Activated CD8-positive, alpha-beta T cell treated with anti-CD3 and anti-CD28 coated beads for 36 hours (primary cell): ENCODE data around the gene MOGAT3. TPM values are rescaled to one million over a fixed set of nuclear protein-coding genes. Genes with fewer than 3 reads are reported as not detected.
A peak's percentile ranks its signal among the peaks of the same experiment; 100 is the strongest.

Source experiments
- ATAC-seq: fragments of 200-7000 bp; cut with Tn5 transposase; one replicate; pipeline ENCODE4 v1.10.0; 2021; ENCODE audit warnings: mild to moderate bottlenecking, moderate library complexity
- CTCF ChIA-PET: fragments of 350-600 bp; sonication (Branson Sonifier 250); formaldehyde crosslinking; loops from one replicate; lab custom pipeline; 2021; ENCODE audit warnings: antibody characterized with exemption; lab: Charles Lee
- POLR2A ChIA-PET: fragments of 350-600 bp; sonication (Branson Sonifier 250); formaldehyde crosslinking; loops from one replicate; lab custom pipeline; 2021; ENCODE audit warnings: antibody characterized with exemption; lab: Charles Lee
- DNase-seq: peaks from one replicate; pipeline ENCODE4 v3.0.0-alpha.2; 2020
- H3K27ac Mint-ChIP-seq: one replicate; pipeline ENCODE4 v1.8.0; 2021; ENCODE audit warnings: mild to moderate bottlenecking, mixed read lengths
- H3K27me3 Mint-ChIP-seq: one replicate; pipeline ENCODE4 v1.8.0; 2021; ENCODE audit warnings: mixed read lengths
- H3K36me3 Mint-ChIP-seq: one replicate; pipeline ENCODE4 v1.8.0; 2021; ENCODE audit warnings: low read depth, mixed read lengths
- H3K4me1 Mint-ChIP-seq: one replicate; pipeline ENCODE4 v1.8.0; 2021; ENCODE audit warnings: low read depth, mixed read lengths
- H3K4me3 Mint-ChIP-seq: one replicate; pipeline ENCODE4 v1.8.0; 2021; ENCODE audit warnings: mild to moderate bottlenecking, moderate library complexity, mixed read lengths
- H3K9me3 Mint-ChIP-seq: one replicate; pipeline ENCODE4 v1.8.0; 2021; ENCODE audit warnings: mixed read lengths
- CTCF ChIP-seq: fragments of 200-600 bp; IDR thresholded peaks from one replicate; pipeline ENCODE4 v1.8.0; 2022; ENCODE audit warnings: antibody characterized with exemption, mild to moderate bottlenecking
- intact Hi-C: fragments of 100-400 bp; cut with micrococcal nuclease; formaldehyde crosslinking; loops from one replicate; pipeline ENCODE4 v1.10.0; 2022
- total RNA-seq, 2 experiments: library from RNA; stranded (reverse); gene quantifications; one replicate each; pipeline ENCODE4 v1.2.3, GENCODE V29; 2021

MOGAT3 gene
- total RNA-seq, 2 experiments from 2014 or later, result not detected

- Mint-ChIP-seq H3K36me3 (no peaks in the 10 kb centered on the region), H3K27me3 (peaks cover 74% of the 10 kb centered on the region), H3K4me3 (peak overlapping the region; percentile 54), H3K27ac (no peak overlapping the region), H3K9me3 (no peaks in the 10 kb centered on the region), H3K4me1 (peaks cover 43% of the 10 kb centered on the region)
- intact Hi-C loops, result no loop called here
- peak; percentile 5 for ATAC-seq
- TF ChIP-seq CTCF, result no peak
- ChIA-PET POLR2A (interaction anchor here (1.6 to 2.1 kb wide), 2 partner anchors 12 to 27 kb away, joined by 3 to 5 read pairs; no protein-coding TSS in a partner anchor), CTCF (interaction anchor here (0.9 to 7.7 kb wide), 8 partner anchors 9 to 108 kb away, joined by 3 to 56 read pairs (median 6); partner anchors contain the start of gene VGF)
- DNase-seq, result no peak
Observed at GRCh38 chr7:101174322-101174854, 26.4 kb downstream of the MOGAT3 start.

- Mint-ChIP-seq H3K27ac (no peak overlapping the region), H3K9me3 (no peaks in the 10 kb centered on the region), H3K36me3 (no peaks in the 10 kb centered on the region), H3K4me1 (peaks cover 45% of the 10 kb centered on the region), H3K4me3 (peak overlapping the region; percentile 54), H3K27me3 (peaks cover 74% of the 10 kb centered on the region)
- peak; percentile 82 for DNase-seq
- POLR2A ChIA-PET, result interaction anchor here (1.6 to 2.1 kb wide), 2 partner anchors 11 to 26 kb away, joined by 3 to 5 read pairs; no protein-coding TSS in a partner anchor
- intact Hi-C loops, result no loop called here
- peak; percentile 89 for ATAC-seq
- TF ChIP-seq CTCF, result no peak
- CTCF ChIA-PET, result interaction anchor here (0.9 to 7.7 kb wide), 9 partner anchors 8 to 70 kb away, joined by 3 to 56 read pairs (median 6); partner anchors contain the start of genes VGF and ZNHIT1
Observed at GRCh38 chr7:101173752-101174244, 27.0 kb downstream of the MOGAT3 start.

- DNase-seq (peak; percentile 45), ATAC-seq (peak; percentile 6)
- Mint-ChIP-seq H3K4me3 (peak overlapping the region; percentile 9), H3K4me1 (peaks cover 51% of the 10 kb centered on the region), H3K27me3 (peaks cover 75% of the 10 kb centered on the region), H3K36me3 (no peaks in the 10 kb centered on the region), H3K9me3 (no peaks in the 10 kb centered on the region), H3K27ac (no peak overlapping the region)
- CTCF ChIA-PET, result interaction anchor here (0.9 to 7.7 kb wide), 9 partner anchors 7 to 71 kb away, joined by 3 to 56 read pairs (median 6); partner anchors contain the start of genes VGF and ZNHIT1
- POLR2A ChIA-PET, result interaction anchor here (1.6 to 2.1 kb wide), 2 partner anchors 10 to 26 kb away, joined by 3 to 5 read pairs; no protein-coding TSS in a partner anchor
- intact Hi-C loops, result no loop called here
- TF ChIP-seq CTCF, result no peak
Observed at GRCh38 chr7:101172854-101173751, 27.7 kb downstream of the MOGAT3 start.

GRCh38 chr7:101172005-101172853 lies 28.6 kb downstream of the MOGAT3 start:
- H3K4me3 Mint-ChIP-seq, result no peak overlapping the region
- no peaks in the 10 kb centered on the region for H3K9me3 Mint-ChIP-seq

More at GRCh38 chr7:101172005-101172853, 28.6 kb downstream of the MOGAT3 start:
- H3K4me1 Mint-ChIP-seq, result peaks cover 56% of the 10 kb centered on the region
- no peaks in the 10 kb centered on the region for H3K36me3 Mint-ChIP-seq
- DNase-seq (no peak), ATAC-seq (no peak)
- TF ChIP-seq CTCF, result no peak
- intact Hi-C loops, result no loop called here
- H3K27ac Mint-ChIP-seq, result no peak overlapping the region
- ChIA-PET CTCF (interaction anchor here (1.3 to 7.7 kb wide), 8 partner anchors 9 to 110 kb away, joined by 3 to 56 read pairs (median 16); no protein-coding TSS in a partner anchor), POLR2A (interaction anchor here (2.1 kb wide), 1 partner anchor 9 kb away, joined by 5 read pairs; no protein-coding TSS in a partner anchor)
- peaks cover 76% of the 10 kb centered on the region for H3K27me3 Mint-ChIP-seq
